Skeletal muscle satellite cell (primary cell): ENCODE data around the gene NR3C1.

Experiments used
- H3K27me3 ChIP-seq: 2 replicates; pipeline ENCODE4 v1.7.0; 2013; ENCODE audit warnings: low read length; ENCODE audit not compliant: control insufficient read depth, insufficient read depth
- H3K36me3 ChIP-seq: 2 replicates; pipeline ENCODE4 v1.7.0; 2013; ENCODE audit warnings: mild to moderate bottlenecking, control low read depth, low read length; ENCODE audit not compliant: insufficient read depth
- H3K4me1 ChIP-seq: 2 replicates; pipeline ENCODE4 v1.7.0; 2013; ENCODE audit warnings: low read length; ENCODE audit not compliant: control insufficient read depth, insufficient read depth
- H3K4me2 ChIP-seq: 2 replicates; pipeline ENCODE4 v1.7.0; 2013; ENCODE audit warnings: mild to moderate bottlenecking, low read length
- H3K4me3 ChIP-seq: 2 replicates; pipeline ENCODE4 v1.7.0; 2013; ENCODE audit warnings: low read length
- H3K9ac ChIP-seq: 2 replicates; pipeline ENCODE4 v1.7.0; 2013; ENCODE audit warnings: mild to moderate bottlenecking, low read depth, low read length, moderate library complexity
- H3K9me3 ChIP-seq: replicated peaks from 2 replicates; pipeline ENCODE4 v1.7.0; 2013; ENCODE audit warnings: mild to moderate bottlenecking, control low read depth, low read length

NR3C1 gene

GRCh38 chr5:143284002-143284401 lies 119.5 kb downstream of the NR3C1 start:
- no peaks in the 10 kb centered on the region for H3K27me3 ChIP-seq
- H3K9me3 ChIP-seq = no peaks in the 10 kb centered on the region
- no peak overlapping the region for H3K4me3 ChIP-seq
- no peaks in the 10 kb centered on the region for H3K4me1 ChIP-seq
- no peak overlapping the region for H3K9ac ChIP-seq
- H3K4me2 ChIP-seq = no peak overlapping the region
- peaks cover 24% of the 10 kb centered on the region for H3K36me3 ChIP-seq

GRCh38 chr5:143281226-143281625 lies 122.3 kb downstream of the NR3C1 start:
- H3K9ac ChIP-seq = no peak overlapping the region
- no peaks in the 10 kb centered on the region for H3K27me3 ChIP-seq
- H3K36me3 ChIP-seq = peaks cover 31% of the 10 kb centered on the region

GRCh38 chr5:143279698-143280097 lies 123.8 kb downstream of the NR3C1 start:
- Histone ChIP-seq H3K9me3 (no peaks in the 10 kb centered on the region), H3K27me3 (no peaks in the 10 kb centered on the region), H3K36me3 (peaks cover 31% of the 10 kb centered on the region), H3K9ac (no peak overlapping the region), H3K4me2 (no peak overlapping the region), H3K4me3 (no peak overlapping the region), H3K4me1 (no peaks in the 10 kb centered on the region)

More at GRCh38 chr5:143281226-143281625, 122.3 kb downstream of the NR3C1 start:
- Histone ChIP-seq H3K9me3 (no peaks in the 10 kb centered on the region), H3K4me3 (no peak overlapping the region), H3K4me1 (no peaks in the 10 kb centered on the region), H3K4me2 (no peak overlapping the region)

- Histone ChIP-seq H3K27me3 (no peaks in the 10 kb centered on the region), H3K4me1 (no peaks in the 10 kb centered on the region), H3K36me3 (peaks cover 22% of the 10 kb centered on the region), H3K9ac (no peak overlapping the region), H3K4me2 (no peak overlapping the region), H3K9me3 (no peaks in the 10 kb centered on the region), H3K4me3 (no peak overlapping the region)
These were observed 126.0 kb downstream of the NR3C1 start for GRCh38 chr5:143277536-143277935.

GRCh38 chr5:143275512-143276363 lies 127.7 kb downstream of the NR3C1 start:
- H3K4me1 ChIP-seq = no peaks in the 10 kb centered on the region
- no peak overlapping the region for H3K4me3 ChIP-seq
- H3K4me2 ChIP-seq = no peak overlapping the region
- peaks cover 11% of the 10 kb centered on the region for H3K36me3 ChIP-seq
- H3K27me3 ChIP-seq = no peaks in the 10 kb centered on the region
- no peak overlapping the region for H3K9ac ChIP-seq
- no peaks in the 10 kb centered on the region for H3K9me3 ChIP-seq

GRCh38 chr5:143274952-143275351 lies 128.5 kb downstream of the NR3C1 start:
- Histone ChIP-seq H3K36me3 (peaks cover 11% of the 10 kb centered on the region), H3K9me3 (no peaks in the 10 kb centered on the region), H3K4me3 (no peak overlapping the region), H3K27me3 (no peaks in the 10 kb centered on the region), H3K4me2 (no peak overlapping the region), H3K9ac (no peak overlapping the region), H3K4me1 (no peaks in the 10 kb centered on the region)

- H3K4me3 ChIP-seq = no peak overlapping the region
- no peaks in the 10 kb centered on the region for H3K9me3 ChIP-seq
- no peak overlapping the region for H3K4me2 ChIP-seq
- no peaks in the 10 kb centered on the region for H3K36me3 ChIP-seq
- no peaks in the 10 kb centered on the region for H3K27me3 ChIP-seq
- H3K9ac ChIP-seq = no peak overlapping the region
- H3K4me1 ChIP-seq = no peaks in the 10 kb centered on the region
These were observed 132.1 kb downstream of the NR3C1 start for GRCh38 chr5:143271431-143271830.

GRCh38 chr5:143268388-143268787 lies 135.1 kb downstream of the NR3C1 start:
- Histone ChIP-seq H3K4me3 (no peak overlapping the region), H3K9me3 (no peaks in the 10 kb centered on the region), H3K9ac (no peak overlapping the region), H3K4me2 (no peak overlapping the region), H3K36me3 (no peaks in the 10 kb centered on the region), H3K4me1 (peaks cover under 1% of the 10 kb centered on the region), H3K27me3 (no peaks in the 10 kb centered on the region)

GRCh38 chr5:143267186-143267585 lies 136.3 kb downstream of the NR3C1 start:
- H3K4me1 ChIP-seq = peaks cover 11% of the 10 kb centered on the region
- no peak overlapping the region for H3K9ac ChIP-seq
- no peak overlapping the region for H3K4me3 ChIP-seq
- no peak overlapping the region for H3K4me2 ChIP-seq
- H3K27me3 ChIP-seq = no peaks in the 10 kb centered on the region
- H3K36me3 ChIP-seq = no peaks in the 10 kb centered on the region
- H3K9me3 ChIP-seq = no peaks in the 10 kb centered on the region

GRCh38 chr5:143265995-143266394 lies 137.5 kb downstream of the NR3C1 start:
- H3K36me3 ChIP-seq = no peaks in the 10 kb centered on the region
- no peak overlapping the region for H3K4me2 ChIP-seq
- no peaks in the 10 kb centered on the region for H3K27me3 ChIP-seq
- no peaks in the 10 kb centered on the region for H3K9me3 ChIP-seq
- peaks cover 21% of the 10 kb centered on the region for H3K4me1 ChIP-seq
- H3K4me3 ChIP-seq = no peak overlapping the region
- H3K9ac ChIP-seq = no peak overlapping the region

GRCh38 chr5:143263272-143263810 lies 140.1 kb downstream of the NR3C1 start:
- H3K4me3 ChIP-seq = no peak overlapping the region
- H3K36me3 ChIP-seq = no peaks in the 10 kb centered on the region
- H3K4me2 ChIP-seq = no peak overlapping the region
- peaks cover 21% of the 10 kb centered on the region for H3K4me1 ChIP-seq
- no peaks in the 10 kb centered on the region for H3K27me3 ChIP-seq
- no peaks in the 10 kb centered on the region for H3K9me3 ChIP-seq
- no peak overlapping the region for H3K9ac ChIP-seq
